PC-3 (cell line): ENCODE measurements around the gene RARA. TPM values are rescaled to one million over a fixed set of nuclear protein-coding genes. Genes with fewer than 3 reads are reported as not detected.
A peak's percentile ranks its signal among the peaks of the same experiment; 100 is the strongest.

Experiments used
- ATAC-seq: fragments of 200-7000 bp; cut with Tn5 transposase; 2 replicates; pipeline ENCODE4 v1.9.1; 2020; ENCODE audit warnings: mild to moderate bottlenecking, moderate library complexity
- BruUV-seq: library from RNA; stranded (reverse); fragments of 400-500 nt; replicated peaks from 2 replicates; lab custom pipeline; 2021; lab: Mats Ljungman, UMichigan
- CTCF ChIA-PET: fragments of 300-600 bp; sonication (Branson Sonifier 250); formaldehyde crosslinking; loops from one replicate; lab custom pipeline; 2022; ENCODE audit warnings: antibody characterized with exemption; lab: Charles Lee
- POLR2A ChIA-PET: fragments of 300-600 bp; sonication (Branson Sonifier 250); formaldehyde crosslinking; loops from one replicate; lab custom pipeline; 2022; ENCODE audit warnings: antibody characterized with exemption; ENCODE audit not compliant: unreplicated experiment; lab: Charles Lee
- DNase-seq: peaks from one replicate; pipeline ENCODE4 v3.0.0-alpha.2; 2015
- H2AFZ ChIP-seq: fragments of 300-600 bp; sonication (generic); 2 replicates; pipeline ENCODE4 v1.6.0; 2016; ENCODE audit warnings: antibody characterized with exemption, low read length
- H3F3A ChIP-seq: fragments of 300-600 bp; sonication (generic); one replicate; pipeline ENCODE4 v1.6.0; 2017; ENCODE audit warnings: antibody characterized with exemption, low read length, control low read depth, mild to moderate bottlenecking; ENCODE audit not compliant: unreplicated experiment
- H3K27ac ChIP-seq: fragments of 300-600 bp; sonication (generic); 2 replicates; pipeline ENCODE4 v1.5.1; 2016; ENCODE audit warnings: mild to moderate bottlenecking, low read length
- H3K27me3 ChIP-seq: fragments of 300-600 bp; sonication (generic); 2 replicates; pipeline ENCODE4 v1.6.1; 2016; ENCODE audit warnings: low read length, mixed read lengths
- H3K36me3 ChIP-seq: fragments of 300-600 bp; sonication (generic); 2 replicates; pipeline ENCODE4 v1.6.1; 2016; ENCODE audit warnings: low read depth, mixed run types, low read length, mixed read lengths
- H3K4me1 ChIP-seq: fragments of 300-600 bp; sonication (generic); 2 replicates; pipeline ENCODE4 v1.5.1; 2016; ENCODE audit warnings: low read length; ENCODE audit not compliant: insufficient read depth
- H3K4me2 ChIP-seq: fragments of 300-600 bp; sonication (generic); 2 replicates; pipeline ENCODE4 v1.6.0; 2016; ENCODE audit warnings: low read length
- H3K4me3 ChIP-seq: fragments of 300-600 bp; sonication (generic); 2 replicates; pipeline ENCODE4 v1.5.1; 2016; ENCODE audit warnings: mild to moderate bottlenecking, low read length, mixed read lengths
- H3K79me2 ChIP-seq: fragments of 300-600 bp; sonication (generic); 2 replicates; pipeline ENCODE4 v1.6.1; 2017; ENCODE audit warnings: low read length, mixed read lengths
- H3K9ac ChIP-seq: fragments of 300-600 bp; sonication (generic); 2 replicates; pipeline ENCODE4 v1.6.0; 2016; ENCODE audit warnings: mild to moderate bottlenecking, low read length
- H3K9me2 ChIP-seq: fragments of 300-600 bp; sonication (generic); replicated peaks from 2 replicates; pipeline ENCODE4 v1.6.1; 2016; ENCODE audit warnings: mixed run types, low read length, mixed read lengths
- H3K9me3 ChIP-seq: fragments of 300-600 bp; sonication (generic); 2 replicates; pipeline ENCODE4 v1.6.1; 2016; ENCODE audit warnings: low read length, mixed read lengths
- H4K20me1 ChIP-seq: fragments of 300-600 bp; sonication (generic); 2 replicates; pipeline ENCODE4 v1.6.1; 2016; ENCODE audit warnings: low read length, mixed read lengths
- EZH2 ChIP-seq: fragments of 300-600 bp; sonication (generic); IDR thresholded peaks from one replicate; pipeline ENCODE4 v1.6.1; 2017; ENCODE audit warnings: antibody characterized with exemption, mild to moderate bottlenecking, low read length; ENCODE audit not compliant: unreplicated experiment
- EZH2phosphoT487 ChIP-seq: fragments of 300-600 bp; sonication (generic); IDR thresholded peaks from 2 replicates; pipeline ENCODE4 v1.6.1; 2018; ENCODE audit warnings: mild to moderate bottlenecking, antibody characterized with exemption, low read length, borderline replicate concordance
- intact Hi-C: fragments of 100-400 bp; cut with micrococcal nuclease; formaldehyde crosslinking; loops from 2 replicates; pipeline ENCODE4 v1.9.0; 2023
- total RNA-seq: library from RNA; depleted of rRNA; stranded (reverse); fragments of >200 nt; gene quantifications from 2 replicates; pipeline ENCODE4 v1.2.3, GENCODE V29; 2014
- TF ChIP-seq, protein P1 (sequence below): fragments of 300-600 bp; sonication (generic); conservative IDR thresholded peaks from 2 replicates; pipeline ENCODE4 v1.5.1; 2017; ENCODE audit warnings: antibody characterized with exemption, low read depth, mild to moderate bottlenecking, low read length

Gene RARA
- total RNA-seq, 1 experiment from 2014 or later = 19.6 TPM

DNA sequence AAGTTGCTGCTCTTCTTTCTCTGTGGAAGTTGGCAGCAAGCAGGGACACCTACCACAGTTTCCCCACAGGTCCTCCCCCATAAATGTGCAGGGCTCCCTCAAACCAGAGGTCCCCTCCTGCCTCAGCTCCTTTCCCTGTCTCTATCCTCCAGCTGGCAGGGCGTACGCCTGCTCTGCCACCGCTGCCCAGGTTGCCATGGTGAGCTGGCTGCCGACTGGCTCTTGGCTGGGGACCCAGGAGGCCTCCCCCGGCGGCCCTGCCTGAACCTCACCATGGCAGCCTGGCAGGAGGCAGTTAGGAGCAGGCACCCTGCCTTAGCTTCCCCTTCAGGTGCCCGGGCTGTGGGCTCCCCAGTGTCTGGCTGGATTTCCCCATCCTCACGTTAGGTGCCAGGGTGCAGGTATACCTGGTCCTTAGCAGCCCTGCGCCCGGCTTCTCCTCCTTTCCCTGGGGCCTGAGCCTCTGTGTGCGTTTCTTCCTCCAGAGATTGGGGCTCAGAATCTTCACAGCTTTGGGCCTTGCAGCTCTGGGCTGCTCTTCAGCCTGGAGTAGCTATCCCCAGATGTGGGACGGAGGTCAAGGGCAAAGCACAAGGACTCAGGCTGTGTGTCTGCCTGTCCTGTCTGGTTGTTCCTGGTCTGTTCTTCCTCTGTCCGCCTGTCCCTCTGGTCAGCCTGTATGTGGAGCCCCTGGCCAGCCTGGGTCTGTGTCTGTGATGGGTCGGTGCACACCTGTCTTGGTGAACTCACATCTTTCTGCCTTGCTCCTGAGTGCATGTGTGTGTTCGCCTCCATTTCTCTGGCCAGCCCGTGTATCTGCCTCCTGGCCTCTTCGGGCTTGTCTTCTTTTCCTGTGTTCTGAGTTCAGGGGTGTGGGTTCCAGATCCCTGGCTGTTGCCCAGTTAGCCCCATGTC, 39.8 kb downstream of the RARA start:
- no peaks in the 10 kb centered on the region for H3K9me3 ChIP-seq
- H3K9me2 ChIP-seq = no peaks in the 10 kb centered on the region
- no TSS peak for BruUV-seq
- ChIA-PET POLR2A (interaction anchor here (0.6 kb wide), 1 partner anchor 235 kb away, joined by 5 read pairs; no protein-coding TSS in a partner anchor), CTCF (no interaction called here)
- H3K36me3 ChIP-seq = 0 out of 2 replicates have a peak, but pooled peaks cover 2% of the 10 kb centered on the region
- no peak overlapping the region for H3K9ac ChIP-seq
- H3K4me3 ChIP-seq = no peak overlapping the region
- peaks cover 3% of the 10 kb centered on the region; the same call in 1 of the 2 replicates for H3K79me2 ChIP-seq
- H3K4me1 ChIP-seq = no peaks in the 10 kb centered on the region; the same call in 1 of the 2 replicates
- H2AFZ ChIP-seq = no peak overlapping the region
- no peaks in the 10 kb centered on the region for H3F3A ChIP-seq
- no peak overlapping the region for H3K4me2 ChIP-seq
- no peaks in the 10 kb centered on the region for H3K27me3 ChIP-seq
- H4K20me1 ChIP-seq = no peaks in the 10 kb centered on the region
- TF ChIP-seq EZH2phosphoT487 (no peak), EZH2 (no peak)
- intact Hi-C loops = no loop called here
- ATAC-seq (no peak), DNase-seq (no peak)
- no peak overlapping the region for H3K27ac ChIP-seq

DNA sequence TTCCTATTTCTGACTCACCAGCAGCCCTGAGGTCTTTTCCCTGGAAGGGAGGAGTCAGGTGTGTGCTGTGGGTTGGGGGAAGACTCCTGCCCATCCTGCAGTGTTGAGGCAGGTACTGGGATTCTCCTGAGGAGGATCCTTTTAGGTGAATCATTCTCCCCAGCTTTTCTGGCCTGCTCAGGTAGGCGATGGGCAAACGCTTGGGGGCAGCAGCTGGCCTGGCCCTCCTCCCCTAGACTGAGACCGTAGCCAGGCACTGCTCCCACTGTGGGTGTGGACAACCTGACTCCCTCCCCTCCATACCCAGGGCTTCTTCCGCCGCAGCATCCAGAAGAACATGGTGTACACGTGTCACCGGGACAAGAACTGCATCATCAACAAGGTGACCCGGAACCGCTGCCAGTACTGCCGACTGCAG, 40.5 kb downstream of the RARA start:
- Histone ChIP-seq H3K79me2 (peaks cover 3% of the 10 kb centered on the region; the same call in 1 of the 2 replicates), H3K4me2 (no peak overlapping the region), H3K4me1 (no peaks in the 10 kb centered on the region; the same call in 1 of the 2 replicates), H2AFZ (no peak overlapping the region), H3K27ac (no peak overlapping the region), H3K9ac (no peak overlapping the region), H3K4me3 (no peak overlapping the region), H3K27me3 (no peaks in the 10 kb centered on the region), H3K9me2 (no peaks in the 10 kb centered on the region), H4K20me1 (no peaks in the 10 kb centered on the region), H3K9me3 (no peaks in the 10 kb centered on the region), H3F3A (no peaks in the 10 kb centered on the region), H3K36me3 (0 out of 2 replicates have a peak, but pooled peaks cover 2% of the 10 kb centered on the region)
- ATAC-seq (peak; percentile 8; the same call in 1 of the 2 replicates), DNase-seq (peak; percentile 22)
- ChIA-PET CTCF (no interaction called here), POLR2A (no interaction called here)
- BruUV-seq = no TSS peak
- intact Hi-C loops = no loop called here
- no peak for TF ChIP-seq EZH2
- TF ChIP-seq EZH2phosphoT487 = no peak
- TF ChIP-seq, protein P1, sequence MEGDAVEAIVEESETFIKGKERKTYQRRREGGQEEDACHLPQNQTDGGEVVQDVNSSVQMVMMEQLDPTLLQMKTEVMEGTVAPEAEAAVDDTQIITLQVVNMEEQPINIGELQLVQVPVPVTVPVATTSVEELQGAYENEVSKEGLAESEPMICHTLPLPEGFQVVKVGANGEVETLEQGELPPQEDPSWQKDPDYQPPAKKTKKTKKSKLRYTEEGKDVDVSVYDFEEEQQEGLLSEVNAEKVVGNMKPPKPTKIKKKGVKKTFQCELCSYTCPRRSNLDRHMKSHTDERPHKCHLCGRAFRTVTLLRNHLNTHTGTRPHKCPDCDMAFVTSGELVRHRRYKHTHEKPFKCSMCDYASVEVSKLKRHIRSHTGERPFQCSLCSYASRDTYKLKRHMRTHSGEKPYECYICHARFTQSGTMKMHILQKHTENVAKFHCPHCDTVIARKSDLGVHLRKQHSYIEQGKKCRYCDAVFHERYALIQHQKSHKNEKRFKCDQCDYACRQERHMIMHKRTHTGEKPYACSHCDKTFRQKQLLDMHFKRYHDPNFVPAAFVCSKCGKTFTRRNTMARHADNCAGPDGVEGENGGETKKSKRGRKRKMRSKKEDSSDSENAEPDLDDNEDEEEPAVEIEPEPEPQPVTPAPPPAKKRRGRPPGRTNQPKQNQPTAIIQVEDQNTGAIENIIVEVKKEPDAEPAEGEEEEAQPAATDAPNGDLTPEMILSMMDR = no peak

DNA sequence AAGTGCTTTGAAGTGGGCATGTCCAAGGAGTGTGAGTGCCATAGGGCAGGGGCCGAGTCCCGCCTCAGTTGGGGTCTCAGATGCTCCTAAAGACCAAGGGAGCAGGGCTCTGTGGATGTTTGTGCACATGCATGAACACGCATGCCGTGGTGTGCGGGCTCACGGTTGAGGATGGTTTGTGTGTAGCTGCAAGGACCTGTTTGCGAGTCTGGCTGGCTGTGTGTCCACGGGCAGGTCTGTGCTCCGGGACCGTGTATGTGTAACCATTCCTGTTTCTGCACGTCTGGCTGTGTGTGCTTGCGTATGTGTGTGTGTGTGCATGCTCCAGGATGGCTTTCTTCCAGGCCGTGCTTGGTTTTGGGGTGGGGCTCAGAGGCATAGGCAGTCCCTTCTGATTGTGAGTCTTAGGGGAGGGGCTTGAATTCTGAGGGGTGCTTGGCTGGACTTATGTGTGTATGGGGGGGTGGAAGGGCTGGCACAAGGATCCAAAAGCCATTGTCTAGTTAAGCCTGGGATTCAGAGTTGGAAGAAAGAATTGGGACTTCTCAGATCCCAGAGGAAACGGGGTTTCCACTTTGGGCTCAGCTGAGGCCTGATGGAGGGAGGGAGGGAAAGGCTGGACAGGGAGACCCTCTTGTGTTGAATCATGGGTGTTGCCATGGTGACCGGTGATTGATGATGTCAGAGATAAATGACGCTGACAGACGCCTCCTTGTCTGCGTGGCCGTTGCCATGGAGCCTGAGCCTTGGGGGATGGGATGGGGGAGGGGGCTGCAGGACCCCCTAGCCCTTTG, 41.1 kb downstream of the RARA start:
- Histone ChIP-seq H3K9ac (no peak overlapping the region), H3K27ac (no peak overlapping the region), H3K27me3 (no peaks in the 10 kb centered on the region), H2AFZ (no peak overlapping the region), H3K9me3 (no peaks in the 10 kb centered on the region), H3K9me2 (no peaks in the 10 kb centered on the region), H3K4me1 (no peaks in the 10 kb centered on the region), H3K4me2 (no peak overlapping the region), H3K79me2 (0 out of 2 replicates have a peak, but pooled peaks cover 3% of the 10 kb centered on the region), H4K20me1 (no peaks in the 10 kb centered on the region), H3K36me3 (0 out of 2 replicates have a peak, but pooled peaks cover 2% of the 10 kb centered on the region), H3K4me3 (no peak overlapping the region), H3F3A (no peaks in the 10 kb centered on the region)
- DNase-seq (no peak), ATAC-seq (no peak)
- intact Hi-C loops = no loop called here
- TF ChIP-seq EZH2 = no peak
- TF ChIP-seq, protein P1 = no peak
- TF ChIP-seq EZH2phosphoT487 = no peak
- POLR2A ChIA-PET = no interaction called here
- BruUV-seq = no TSS peak
- CTCF ChIA-PET = no interaction called here
